Superior temporal gyrus (tissue), 1 donor: ENCODE data around the gene NXPE3.
"Not testable (repeated sequence)": the region's sequence is repeated elsewhere in the genome, so short reads cannot be mapped to it uniquely, and the experiment has no call there.

Experiments used
- DNase-seq: peaks from one replicate; pipeline ENCODE4 v3.0.0-alpha.2; 2016; ENCODE audit errors: extremely low spot score

NXPE3 gene

GRCh38 chr3:101851850-101852714 is 73.1 kb downstream of the NXPE3 start:
- no peak for DNase-seq

GRCh38 chr3:101852983-101853840 is 74.2 kb downstream of the NXPE3 start:
- DNase-seq, result no peak

- DNase-seq, result no peak
These were observed 75.0 kb downstream of the NXPE3 start for GRCh38 chr3:101853982-101854381.

GRCh38 chr3:101854608-101855304 is 75.7 kb downstream of the NXPE3 start:
- DNase-seq, result no peak

- DNase-seq, result no peak
These were observed 78.3 kb downstream of the NXPE3 start for GRCh38 chr3:101857301-101857741.

GRCh38 chr3:101858464-101859030 is 79.5 kb downstream of the NXPE3 start:
- no peak for DNase-seq

DNA sequence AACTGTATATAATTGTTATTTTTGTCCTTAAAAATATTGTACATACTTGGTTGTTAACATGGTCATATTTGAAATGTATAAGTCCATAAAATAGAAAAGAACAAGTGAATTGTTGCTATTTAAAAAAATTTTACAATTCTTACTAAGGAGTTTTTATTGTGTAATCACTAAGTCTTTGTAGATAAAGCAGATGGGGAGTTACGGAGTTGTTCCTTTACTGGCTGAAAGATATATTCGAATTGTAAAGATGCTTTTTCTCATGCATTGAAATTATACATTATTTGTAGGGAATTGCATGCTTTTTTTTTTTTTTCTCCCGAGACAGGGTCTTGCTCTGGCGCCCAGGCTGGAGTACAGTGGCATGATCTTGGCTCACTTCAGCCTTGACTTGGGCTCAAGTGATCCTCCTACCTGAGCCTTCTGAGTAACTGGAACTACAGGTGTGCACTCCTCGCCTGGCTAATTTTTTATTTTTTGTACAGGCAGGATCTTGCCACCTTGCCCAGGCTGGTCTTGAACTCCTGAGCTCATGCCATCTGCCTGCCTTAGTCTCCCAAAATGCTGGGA is 81.0 kb downstream of the NXPE3 start:
- DNase-seq, result no peak

DNA sequence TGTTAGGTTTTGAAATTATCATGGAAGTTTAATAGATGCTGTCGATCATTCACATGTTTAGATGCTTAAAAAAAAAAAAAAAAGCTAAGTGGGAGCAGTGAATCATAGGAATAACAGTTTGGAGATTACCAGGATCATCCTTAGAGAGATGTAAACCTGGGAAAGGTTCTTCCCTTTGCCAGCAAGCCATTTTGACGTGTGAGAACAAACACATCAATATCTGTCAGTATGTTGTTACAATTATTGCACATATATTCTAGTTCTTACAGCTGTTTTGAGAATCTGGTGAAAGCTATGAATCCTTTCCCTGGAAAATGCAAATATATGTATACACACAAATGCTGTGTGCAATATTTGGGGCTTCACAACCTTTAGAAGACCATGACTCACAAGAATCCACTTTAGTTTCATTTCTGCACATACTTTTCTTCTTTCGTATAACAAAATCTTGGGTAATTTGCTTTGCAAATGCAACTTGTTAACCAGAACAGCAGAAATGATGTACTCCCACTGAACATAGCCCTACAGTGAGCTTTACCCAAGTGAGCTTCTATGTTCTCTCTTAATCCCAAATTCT is 82.3 kb downstream of the NXPE3 start:
- DNase-seq, result no peak

- DNase-seq, result no peak
These were observed 82.9 kb downstream of the NXPE3 start for GRCh38 chr3:101861789-101862415.

GRCh38 chr3:101862416-101863165 is 83.6 kb downstream of the NXPE3 start:
- no peak for DNase-seq

DNA sequence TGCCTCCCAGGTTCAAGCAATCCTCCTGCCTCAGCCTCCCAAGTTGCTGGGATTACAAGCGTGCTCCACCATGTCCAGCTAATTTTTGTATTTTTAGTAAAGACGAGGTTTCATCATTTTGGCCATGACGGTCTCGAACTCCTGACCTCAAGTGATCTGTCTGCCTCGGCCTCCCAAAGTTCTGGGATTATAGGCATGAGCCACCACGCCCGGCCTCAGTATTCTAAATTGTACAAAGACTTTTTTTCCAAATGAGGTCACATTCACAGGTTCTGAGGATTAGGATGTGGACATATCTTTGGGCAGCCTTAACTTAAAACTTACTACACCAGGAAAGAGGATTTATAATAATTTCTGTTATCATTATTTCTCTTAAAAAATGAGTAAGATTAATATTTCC is 85.9 kb downstream of the NXPE3 start:
- not testable (repeated sequence) for DNase-seq

GRCh38 chr3:101865751-101866509 is 86.9 kb downstream of the NXPE3 start:
- DNase-seq, result no peak

DNA sequence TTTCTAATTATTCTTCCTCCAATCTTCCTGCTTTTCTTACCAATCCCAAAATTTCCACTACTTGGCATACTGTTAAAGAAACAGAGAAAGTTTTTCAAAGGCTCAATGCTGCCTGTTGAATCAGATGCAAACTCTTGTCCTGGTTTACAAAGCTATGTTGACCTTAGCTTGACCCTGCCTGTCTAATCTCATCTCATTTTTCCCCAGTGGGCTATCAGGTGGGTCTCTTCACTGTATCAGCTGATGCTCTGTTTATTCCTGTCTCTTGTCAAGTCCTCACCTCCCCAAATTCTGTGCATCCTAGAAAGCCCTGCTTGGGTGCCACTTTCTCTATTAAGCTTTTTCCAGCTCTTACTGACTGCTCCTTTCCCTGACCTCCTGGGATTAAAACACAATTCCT is 88.5 kb downstream of the NXPE3 start:
- DNase-seq, result no peak

DNA sequence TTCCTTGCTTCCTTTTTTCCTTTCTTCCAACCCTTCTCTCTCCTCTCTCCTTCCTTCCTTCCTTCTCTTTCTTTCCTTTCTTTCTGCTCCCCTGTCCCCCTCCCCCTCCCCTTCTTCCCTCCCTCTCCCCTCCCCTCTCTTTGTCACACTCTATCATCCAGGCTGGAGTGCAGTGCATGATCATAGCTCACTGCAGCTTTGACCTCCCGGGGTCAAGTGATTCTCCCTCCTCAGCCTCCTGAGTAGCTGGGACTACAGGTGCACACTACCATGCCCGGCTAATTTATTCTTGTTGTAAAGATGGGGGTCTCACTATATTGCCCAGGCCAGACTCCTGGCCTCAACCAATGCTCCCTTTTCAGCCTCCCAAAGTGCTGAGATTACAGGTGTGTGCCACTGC is 89.0 kb downstream of the NXPE3 start:
- DNase-seq, result no peak

GRCh38 chr3:101868534-101869464 is 89.8 kb downstream of the NXPE3 start:
- DNase-seq, result no peak

GRCh38 chr3:101870138-101870537 is 91.1 kb downstream of the NXPE3 start:
- DNase-seq, result no peak

DNA sequence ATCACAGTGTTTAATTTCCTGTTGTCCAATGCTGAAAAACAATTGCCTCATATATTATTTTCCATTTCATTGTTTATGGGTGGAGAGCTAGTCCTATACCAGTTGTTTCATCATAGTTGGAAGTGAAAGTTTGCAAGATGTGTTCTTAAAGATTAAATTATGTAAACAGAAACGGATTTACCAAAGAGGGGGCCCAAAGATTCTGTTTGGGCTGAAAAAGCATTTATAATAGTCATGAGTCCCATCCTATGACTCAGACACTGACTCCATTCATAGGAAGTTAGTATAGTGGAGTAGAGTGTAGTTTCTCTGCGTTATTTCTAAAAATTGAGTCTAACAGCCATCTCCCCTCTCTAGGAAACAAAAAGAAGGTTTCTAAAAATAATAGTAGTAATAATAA is 94.6 kb downstream of the NXPE3 start:
- DNase-seq, result no peak

DNA sequence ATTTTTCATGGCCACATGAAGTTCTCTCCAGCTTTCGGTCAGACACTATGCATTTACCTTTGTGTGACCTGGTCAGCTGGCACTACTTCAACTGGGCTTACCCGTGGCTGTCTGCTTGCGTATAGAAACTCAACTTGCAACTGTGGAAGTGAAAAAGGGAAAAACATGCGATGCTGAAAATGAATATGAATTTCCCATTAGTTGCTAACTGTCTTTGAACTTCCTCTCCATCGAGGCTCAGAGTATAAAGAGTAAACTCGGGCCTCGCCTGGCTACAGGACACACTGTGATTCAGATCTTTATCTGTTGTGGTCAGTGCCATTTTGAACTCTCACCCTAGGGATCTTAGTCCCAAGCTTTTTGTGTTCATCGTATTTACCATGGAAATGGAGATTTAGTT is 97.1 kb downstream of the NXPE3 start:
- DNase-seq, result no peak
